ENCODE results near the gene THAP11. TPM values are rescaled to one million over a fixed set of nuclear protein-coding genes. Genes with fewer than 3 reads are reported as not detected.

The THAP11 gene
- total RNA-seq, 1 donor from 2014 or later = 43.0 TPM

DNA sequence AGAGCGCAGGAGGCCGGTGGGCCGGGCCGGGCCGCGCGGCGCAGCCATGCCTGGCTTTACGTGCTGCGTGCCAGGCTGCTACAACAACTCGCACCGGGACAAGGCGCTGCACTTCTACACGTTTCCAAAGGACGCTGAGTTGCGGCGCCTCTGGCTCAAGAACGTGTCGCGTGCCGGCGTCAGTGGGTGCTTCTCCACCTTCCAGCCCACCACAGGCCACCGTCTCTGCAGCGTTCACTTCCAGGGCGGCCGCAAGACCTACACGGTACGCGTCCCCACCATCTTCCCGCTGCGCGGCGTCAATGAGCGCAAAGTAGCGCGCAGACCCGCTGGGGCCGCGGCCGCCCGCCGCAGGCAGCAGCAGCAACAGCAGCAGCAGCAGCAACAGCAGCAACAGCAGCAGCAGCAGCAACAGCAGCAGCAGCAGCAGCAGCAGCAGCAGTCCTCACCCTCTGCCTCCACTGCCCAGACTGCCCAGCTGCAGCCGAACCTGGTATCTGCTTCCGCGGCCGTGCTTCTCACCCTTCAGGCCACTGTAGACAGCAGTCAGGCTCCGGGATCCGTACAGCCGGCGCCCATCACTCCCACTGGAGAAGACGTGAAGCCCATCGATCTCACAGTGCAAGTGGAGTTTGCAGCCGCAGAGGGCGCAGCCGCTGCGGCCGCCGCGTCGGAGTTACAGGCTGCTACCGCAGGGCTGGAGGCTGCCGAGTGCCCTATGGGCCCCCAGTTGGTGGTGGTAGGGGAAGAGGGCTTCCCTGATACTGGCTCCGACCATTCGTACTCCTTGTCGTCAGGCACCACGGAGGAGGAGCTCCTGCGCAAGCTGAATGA is 606 bp downstream of the THAP11 start:
- H3K27ac Mint-ChIP-seq = peak overlapping the region; percentile 86
- peaks cover 36% of the 10 kb centered on the region for H3K4me1 Mint-ChIP-seq (ENCODE audit: low read depth)
- H3K4me3 Mint-ChIP-seq = peak overlapping the region; percentile 89
- H3K9me3 Mint-ChIP-seq = no peaks in the 10 kb centered on the region
- intact Hi-C loops (cut with micrococcal nuclease) = loop anchor here (1.0 to 10.0 kb wide), 9 partner anchors 8 to 472 kb away; partner anchors contain the start of genes ACD, CTCF, EDC4 and PARD6A
- H3K36me3 Mint-ChIP-seq (ENCODE audit: low read depth) = no peaks in the 10 kb centered on the region
- DNase-seq (ENCODE audit: low spot score) = peak; percentile 59
- peaks cover 3% of the 10 kb centered on the region for H3K27me3 Mint-ChIP-seq (ENCODE audit: insufficient read depth)

DNA sequence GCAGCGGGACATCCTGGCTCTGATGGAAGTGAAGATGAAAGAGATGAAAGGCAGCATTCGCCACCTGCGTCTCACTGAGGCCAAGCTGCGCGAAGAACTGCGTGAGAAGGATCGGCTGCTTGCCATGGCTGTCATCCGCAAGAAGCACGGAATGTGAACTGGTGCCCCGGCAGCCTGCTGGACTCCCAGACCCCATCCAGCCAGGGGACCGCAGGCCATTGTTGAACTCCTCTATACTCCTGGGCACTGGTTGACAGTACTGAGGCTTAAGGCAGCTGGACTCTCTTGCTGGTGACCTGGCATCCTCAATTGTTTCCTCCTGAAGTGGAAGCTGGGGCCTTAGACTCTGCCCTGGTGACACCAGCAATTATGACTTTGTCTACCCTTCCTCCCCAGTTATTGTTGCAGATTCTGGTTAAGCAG is 1.2 kb downstream of the THAP11 start:
- intact Hi-C loops (cut with micrococcal nuclease) = loop anchor here (2.0 to 10.0 kb wide), 3 partner anchors 91 to 471 kb away; partner anchors contain the start of genes ACD, PARD6A, PRMT7 and SLC7A6OS
- Mint-ChIP-seq H3K36me3 (ENCODE audit: low read depth) (no peaks in the 10 kb centered on the region), H3K4me1 (ENCODE audit: low read depth) (peaks cover 39% of the 10 kb centered on the region), H3K27ac (peak overlapping the region; percentile 86), H3K27me3 (ENCODE audit: insufficient read depth) (no peaks in the 10 kb centered on the region), H3K9me3 (no peaks in the 10 kb centered on the region), H3K4me3 (peak overlapping the region; percentile 89)
- DNase-seq (ENCODE audit: low spot score) = no peak

DNA sequence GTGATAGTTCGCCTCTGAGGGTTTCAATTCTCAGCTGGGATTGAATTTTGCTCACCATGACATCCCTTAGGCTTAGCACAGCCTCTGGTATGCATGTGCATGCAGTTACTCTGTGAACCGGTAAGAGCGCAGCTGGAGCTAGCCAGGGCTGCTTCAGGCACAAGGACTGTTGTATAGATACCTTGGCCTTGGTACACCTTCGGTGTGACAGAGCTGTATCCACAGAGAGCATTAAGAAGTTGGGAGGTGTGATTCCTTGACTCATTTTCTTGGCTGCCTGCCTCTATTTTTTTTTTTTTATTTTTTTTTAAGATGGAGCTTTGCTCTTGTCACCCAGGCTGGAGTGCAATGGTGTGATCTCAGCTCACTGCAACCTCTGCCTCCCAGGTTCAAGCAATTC is 2.4 kb downstream of the THAP11 start:
- intact Hi-C loops (cut with micrococcal nuclease) = loop anchor here (10.0 kb wide), 1 partner anchor 470 kb away; the partner anchor contains the start of genes PRMT7 and SLC7A6OS
- Mint-ChIP-seq H3K4me1 (ENCODE audit: low read depth) (peaks cover 44% of the 10 kb centered on the region), H3K27me3 (ENCODE audit: insufficient read depth) (no peaks in the 10 kb centered on the region)

DNA sequence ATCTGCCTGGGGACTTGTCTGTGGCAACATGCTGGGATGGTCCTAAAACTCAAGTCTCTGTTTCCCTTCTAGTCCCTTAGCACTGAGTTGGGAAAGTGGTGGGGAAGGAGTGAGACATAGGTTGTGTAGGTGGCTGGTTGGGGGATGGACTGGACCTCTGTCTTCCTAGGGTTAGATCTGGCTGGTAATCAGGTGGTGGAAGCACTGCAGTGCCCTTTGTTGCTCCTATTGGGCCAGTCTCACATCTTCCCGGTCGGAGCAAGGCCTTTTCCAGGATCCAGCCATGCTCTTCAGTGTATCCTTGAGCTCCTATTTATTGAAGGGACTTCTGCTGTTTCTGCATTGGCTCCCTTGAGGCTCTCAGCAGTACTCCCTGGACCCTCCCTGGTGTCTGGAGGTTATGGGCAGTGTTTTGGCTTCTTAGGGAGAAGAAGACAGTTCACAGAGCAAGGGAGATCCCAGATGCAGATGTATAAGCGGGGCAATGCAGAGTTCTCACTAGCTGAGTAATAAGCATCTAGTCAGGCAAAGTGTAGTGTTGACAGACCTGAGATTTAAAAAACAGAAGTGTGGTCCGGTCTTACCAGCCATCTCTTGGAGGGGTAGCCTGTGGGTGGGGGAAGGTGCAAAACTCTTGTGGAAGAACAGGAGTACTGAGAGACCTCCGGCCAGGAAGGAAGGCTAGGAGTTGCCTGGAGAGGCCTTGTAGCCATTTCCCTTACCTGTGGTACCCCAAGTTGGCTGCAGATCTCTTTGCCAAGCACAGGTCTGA is 3.4 kb downstream of the THAP11 start:
- no peak for DNase-seq (ENCODE audit: low spot score)
- H3K9me3 Mint-ChIP-seq = no peaks in the 10 kb centered on the region
- H3K36me3 Mint-ChIP-seq (ENCODE audit: low read depth) = peaks cover 6% of the 10 kb centered on the region
- H3K27me3 Mint-ChIP-seq (ENCODE audit: insufficient read depth) = no peaks in the 10 kb centered on the region
- peak overlapping the region; percentile 91 for H3K4me3 Mint-ChIP-seq
- peaks cover 44% of the 10 kb centered on the region for H3K4me1 Mint-ChIP-seq (ENCODE audit: low read depth)
- intact Hi-C loops (cut with micrococcal nuclease) = loop anchor here (1.0 to 10.0 kb wide), 12 partner anchors 11 to 619 kb away; partner anchors contain the start of genes ATP6V0D1, DDX28, DUS2 and EDC4
- peak overlapping the region; percentile 92 for H3K27ac Mint-ChIP-seq

More for the DNA sequence above, 2.4 kb downstream of the THAP11 start:
- DNase-seq (ENCODE audit: low spot score) = no peak
- peak overlapping the region; percentile 48 for H3K27ac Mint-ChIP-seq
- H3K4me3 Mint-ChIP-seq = peak overlapping the region; percentile 89
- H3K36me3 Mint-ChIP-seq (ENCODE audit: low read depth) = peaks cover 4% of the 10 kb centered on the region
- H3K9me3 Mint-ChIP-seq = no peaks in the 10 kb centered on the region

DNA sequence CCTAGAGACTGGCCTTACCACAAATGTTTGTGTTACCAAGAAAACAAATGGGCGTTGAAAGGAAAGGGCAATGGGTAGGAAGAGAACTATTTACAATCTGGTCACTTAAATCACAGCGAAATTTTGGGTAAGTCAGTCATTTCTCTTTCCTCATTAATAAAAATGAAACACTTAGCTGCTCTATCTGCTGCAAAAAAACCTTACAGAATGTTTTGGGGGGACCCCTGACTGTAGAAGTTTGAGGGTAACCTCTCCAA is 3.9 kb downstream of the THAP11 start:
- intact Hi-C loops (cut with micrococcal nuclease) = loop anchor here (1.0 to 10.0 kb wide), 12 partner anchors 12 to 620 kb away; partner anchors contain the start of genes ATP6V0D1, DDX28, DUS2 and EDC4
- Mint-ChIP-seq H3K4me1 (ENCODE audit: low read depth) (peaks cover 44% of the 10 kb centered on the region), H3K27ac (peak overlapping the region; percentile 92), H3K4me3 (peak overlapping the region; percentile 91), H3K9me3 (no peaks in the 10 kb centered on the region), H3K27me3 (ENCODE audit: insufficient read depth) (no peaks in the 10 kb centered on the region), H3K36me3 (ENCODE audit: low read depth) (peaks cover 6% of the 10 kb centered on the region)
- DNase-seq (ENCODE audit: low spot score) = no peak

DNA sequence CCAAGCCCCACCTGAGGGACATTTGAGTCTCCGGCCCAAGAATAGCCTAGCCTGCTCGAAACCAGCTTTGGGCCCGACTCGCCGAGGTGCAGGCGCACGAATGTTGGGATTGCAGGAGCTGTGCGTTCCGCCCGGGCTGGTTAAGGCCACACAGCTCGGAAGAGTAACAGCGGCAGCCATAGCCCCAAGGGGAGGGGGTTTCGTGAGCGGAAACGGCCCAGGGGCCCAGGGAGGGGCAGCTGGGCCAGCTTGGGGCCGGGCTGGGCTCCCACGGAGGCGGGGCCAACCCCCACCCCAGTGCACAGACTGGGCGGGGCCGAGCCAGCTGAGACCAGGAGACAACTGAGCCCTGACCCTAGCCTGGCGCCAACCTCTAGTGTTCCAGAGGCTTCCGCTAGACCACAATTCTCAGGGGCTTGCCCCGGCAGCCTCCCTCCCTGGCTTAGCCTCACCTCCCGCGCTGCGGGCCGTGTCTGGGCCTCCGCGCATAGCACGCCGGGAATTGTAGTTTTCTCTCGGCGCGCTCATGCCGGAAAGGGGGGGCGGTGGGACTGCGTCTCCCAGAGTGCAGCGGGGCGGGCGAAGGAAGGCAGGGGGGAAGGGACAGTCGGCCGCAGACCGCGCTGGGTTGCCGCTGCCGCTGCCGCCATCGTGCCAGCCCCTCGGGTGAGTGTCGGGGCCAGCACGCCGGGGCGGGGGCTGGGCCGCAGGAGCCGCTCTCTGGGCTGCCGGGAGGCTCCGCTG is 4.4 kb downstream of the THAP11 start, which contains the start of gene NUTF2:
TSS of gene NUTF2 (plus strand) at position 614 of the 744 bp plus-strand sequence. CDS start 18,198 bp downstream, outside the sequence.
- H3K27ac Mint-ChIP-seq = peak within 1 kb of the TSS; percentile 92
- DNase-seq (ENCODE audit: low spot score) = peak; percentile 94
- peaks cover 41% of the 10 kb centered on the region for H3K4me1 Mint-ChIP-seq (ENCODE audit: low read depth)
- H3K4me3 Mint-ChIP-seq = peak within 1 kb of the TSS; percentile 94
- peaks cover 6% of the 10 kb centered on the region for H3K36me3 Mint-ChIP-seq (ENCODE audit: low read depth)
- H3K27me3 Mint-ChIP-seq (ENCODE audit: insufficient read depth) = no peaks in the 10 kb centered on the region
- intact Hi-C loops (cut with micrococcal nuclease) = loop anchor here (1.0 to 10.0 kb wide), 12 partner anchors 12 to 620 kb away; partner anchors contain the start of genes ATP6V0D1, DDX28, DUS2 and EDC4
- H3K9me3 Mint-ChIP-seq = no peaks in the 10 kb centered on the region

DNA sequence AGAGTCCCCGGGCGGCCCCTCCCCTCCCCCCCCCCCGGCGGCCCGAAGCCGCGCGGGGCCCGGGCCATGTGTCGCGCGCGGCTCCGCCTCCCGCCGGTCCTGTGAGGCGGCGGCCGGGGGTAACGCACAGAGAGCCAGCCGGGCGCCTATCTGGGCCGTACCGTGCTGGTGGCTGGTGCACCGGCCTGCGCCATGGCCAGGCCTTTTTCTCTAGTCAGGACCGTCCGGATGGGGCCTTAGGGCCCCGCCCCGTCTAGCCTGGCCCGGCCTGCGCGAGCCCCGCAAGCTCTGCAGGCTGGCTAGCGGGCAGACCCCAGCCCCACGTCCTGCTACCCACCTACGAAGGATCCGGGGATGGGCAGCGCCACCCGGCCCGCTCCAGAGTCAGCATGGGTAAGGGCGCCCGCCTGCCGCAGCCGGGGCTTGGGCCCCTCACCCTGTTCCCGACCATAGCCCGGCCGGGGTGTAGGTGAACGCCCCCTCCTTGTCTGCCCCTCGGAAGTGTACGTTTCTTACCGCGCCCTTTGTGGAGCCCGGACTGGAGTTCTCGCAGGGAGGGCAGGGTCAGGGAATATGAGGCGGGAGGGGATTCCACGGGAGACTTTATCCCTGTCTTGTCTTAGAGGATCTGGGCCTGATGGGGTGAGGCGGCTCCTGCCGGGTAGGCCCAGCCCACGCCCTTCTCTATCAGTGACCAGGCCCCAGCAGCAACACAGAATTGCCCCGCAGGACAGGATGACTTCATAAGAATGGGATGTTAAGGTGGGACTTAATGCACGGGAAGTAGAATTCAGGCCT is 5.1 kb downstream of the THAP11 start, which contains the start of gene CENPT:
TSS of gene CENPT (minus strand) at position 630 of the 798 bp plus-strand sequence. CDS start 13,834 bp downstream, outside the sequence.
- intact Hi-C loops (cut with micrococcal nuclease) = loop anchor here (2.0 to 10.0 kb wide), 2 partner anchors 366 to 468 kb away; partner anchors contain the start of genes ATP6V0D1, PRMT7 and SLC7A6OS
- H3K9me3 Mint-ChIP-seq = no peaks in the 10 kb centered on the region
- H3K27me3 Mint-ChIP-seq (ENCODE audit: insufficient read depth) = no peaks in the 10 kb centered on the region
- H3K27ac Mint-ChIP-seq = peak within 1 kb of the TSS; percentile 86
- H3K4me1 Mint-ChIP-seq (ENCODE audit: low read depth) = peaks cover 38% of the 10 kb centered on the region
- H3K36me3 Mint-ChIP-seq (ENCODE audit: low read depth) = peaks cover 6% of the 10 kb centered on the region
- H3K4me3 Mint-ChIP-seq = peak within 1 kb of the TSS; percentile 94
- no peak for DNase-seq (ENCODE audit: low spot score)

DNA sequence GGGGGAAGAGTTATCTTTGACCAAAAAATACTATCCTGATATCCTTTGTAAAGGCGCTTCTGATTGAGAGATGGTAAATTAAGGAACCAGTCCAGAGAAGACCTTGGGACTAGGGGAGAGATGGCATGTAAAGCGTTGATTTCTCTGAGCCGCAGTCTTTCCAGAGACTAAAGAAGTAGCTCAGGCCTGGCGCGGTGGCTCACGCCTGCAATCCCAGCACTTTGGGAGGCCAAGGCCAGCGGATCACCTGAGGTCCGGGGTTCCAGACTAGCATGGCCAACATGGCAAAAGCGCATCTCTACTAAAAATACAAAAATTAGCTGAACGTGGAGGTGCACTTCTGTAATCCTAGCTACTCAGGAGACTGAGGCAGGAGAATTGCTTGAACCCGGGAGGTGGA is 6.0 kb downstream of the THAP11 start:
- DNase-seq (ENCODE audit: low spot score) = no peak
- Mint-ChIP-seq H3K27me3 (ENCODE audit: insufficient read depth) (no peaks in the 10 kb centered on the region), H3K9me3 (no peaks in the 10 kb centered on the region), H3K4me3 (peak overlapping the region; percentile 94), H3K27ac (peak overlapping the region; percentile 83), H3K36me3 (ENCODE audit: low read depth) (peaks cover 6% of the 10 kb centered on the region), H3K4me1 (ENCODE audit: low read depth) (peaks cover 38% of the 10 kb centered on the region)
- intact Hi-C loops (cut with micrococcal nuclease) = loop anchor here (10.0 kb wide), 1 partner anchor 467 kb away; the partner anchor contains the start of genes PRMT7 and SLC7A6OS

DNA sequence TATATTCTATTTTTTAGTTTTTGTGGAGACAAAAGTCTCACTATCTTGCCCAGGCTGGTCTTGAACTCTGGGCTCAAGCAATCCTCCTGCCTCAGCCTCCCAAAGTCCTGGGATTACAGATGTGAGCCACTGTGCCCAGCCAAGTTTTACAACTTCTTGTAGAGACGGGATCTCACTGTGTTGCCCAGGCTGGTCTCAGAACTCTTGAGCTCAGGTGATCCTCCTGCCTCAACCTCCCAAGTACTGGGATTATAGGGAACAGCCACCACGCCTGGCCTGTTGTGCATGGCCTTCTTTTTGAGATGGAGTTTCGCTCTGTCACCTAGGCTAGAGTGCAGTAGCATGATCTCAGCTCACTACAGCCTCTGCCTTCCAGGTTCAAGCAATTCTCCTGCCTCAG is 11.6 kb downstream of the THAP11 start:
- no peak overlapping the region for H3K27ac Mint-ChIP-seq
- intact Hi-C loops (cut with micrococcal nuclease) = no loop called here
- H3K4me1 Mint-ChIP-seq (ENCODE audit: low read depth) = peaks cover 31% of the 10 kb centered on the region
- H3K9me3 Mint-ChIP-seq = no peaks in the 10 kb centered on the region
- DNase-seq (ENCODE audit: low spot score) = no peak
- H3K36me3 Mint-ChIP-seq (ENCODE audit: low read depth) = peaks cover 11% of the 10 kb centered on the region
- no peak overlapping the region for H3K4me3 Mint-ChIP-seq
- no peaks in the 10 kb centered on the region for H3K27me3 Mint-ChIP-seq (ENCODE audit: insufficient read depth)

DNA sequence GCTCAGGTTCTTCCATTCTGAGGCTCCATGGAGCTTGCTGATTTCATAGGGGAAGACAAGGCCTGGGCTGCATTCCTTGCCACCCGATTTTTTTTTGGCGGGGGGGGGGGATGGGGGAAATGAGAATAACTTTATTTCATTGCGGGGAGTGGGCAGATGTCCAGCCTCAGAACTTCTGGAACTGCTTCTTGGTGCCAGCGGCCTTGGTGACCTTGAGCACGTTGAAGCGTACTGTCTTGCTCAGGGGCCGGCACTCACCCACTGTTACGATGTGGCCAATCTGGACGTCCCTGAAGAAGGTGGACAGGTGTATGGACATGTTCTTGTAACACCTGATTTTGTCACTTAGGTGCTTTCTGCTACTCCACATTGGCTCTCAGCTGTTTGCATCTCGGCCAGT is 13.7 kb downstream of the THAP11 start:
- no peak for DNase-seq (ENCODE audit: low spot score)
- no peak overlapping the region for H3K27ac Mint-ChIP-seq
- H3K4me1 Mint-ChIP-seq (ENCODE audit: low read depth) = peaks cover 28% of the 10 kb centered on the region
- H3K4me3 Mint-ChIP-seq = no peak overlapping the region
- no peaks in the 10 kb centered on the region for H3K9me3 Mint-ChIP-seq
- intact Hi-C loops (cut with micrococcal nuclease) = no loop called here
- no peaks in the 10 kb centered on the region for H3K27me3 Mint-ChIP-seq (ENCODE audit: insufficient read depth)
- peaks cover 5% of the 10 kb centered on the region for H3K36me3 Mint-ChIP-seq (ENCODE audit: low read depth)

DNA sequence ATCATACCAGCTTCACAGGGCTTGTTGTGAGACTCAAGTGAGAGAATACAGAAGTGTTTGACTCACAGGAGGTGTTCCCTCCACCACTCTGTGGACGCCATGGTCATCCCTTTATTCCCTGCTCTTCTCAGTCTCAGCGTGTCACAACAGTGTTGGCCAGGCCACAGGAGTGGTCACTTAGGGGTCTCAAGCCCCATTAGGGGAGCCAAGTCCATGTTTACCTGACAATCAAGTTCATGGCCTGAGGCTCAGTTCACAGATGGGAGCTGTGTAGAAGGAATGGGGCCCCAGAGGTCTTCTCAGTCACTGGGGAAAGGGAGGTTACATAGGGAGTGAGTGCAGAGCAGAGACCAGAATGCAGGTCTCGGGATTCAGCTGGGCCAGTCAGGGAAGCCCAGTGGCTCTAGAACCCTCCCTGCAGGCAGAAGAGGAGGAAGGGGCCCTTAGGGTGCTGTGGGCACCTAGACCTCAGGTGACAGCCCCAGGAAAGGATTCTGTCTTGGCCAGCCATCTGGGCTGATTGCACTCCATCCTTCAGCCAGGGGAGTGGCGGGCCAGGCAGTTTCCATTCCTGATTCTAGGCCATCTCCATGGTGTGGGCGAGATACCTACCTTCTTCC is 14.9 kb downstream of the THAP11 start:
- Mint-ChIP-seq H3K36me3 (ENCODE audit: low read depth) (peaks cover 15% of the 10 kb centered on the region), H3K4me1 (ENCODE audit: low read depth) (peaks cover 39% of the 10 kb centered on the region), H3K27me3 (ENCODE audit: insufficient read depth) (no peaks in the 10 kb centered on the region), H3K27ac (peak overlapping the region; percentile 72), H3K4me3 (no peak overlapping the region), H3K9me3 (no peaks in the 10 kb centered on the region)
- intact Hi-C loops (cut with micrococcal nuclease) = no loop called here
- DNase-seq (ENCODE audit: low spot score) = no peak

Measured in activated T-helper 1 cell treated with anti-CD3 and anti-CD28 coated beads, Interleukin-12 subunit alpha, Interleukin-12 subunit beta, Interleukin-2, Interleukin-4 antibody, amounts not matched to agents 30 ng/mL and 10 ng/mL and 1 ng/mL, durations not matched to agents 14 hours and 24 hours and 36 hours (primary cell).